Upper lobe of left lung (tissue), 6 donors: ENCODE data around the gene RAB11FIP3. TPM values are rescaled to one million over a fixed set of nuclear protein-coding genes. Genes with fewer than 3 reads are reported as not detected.

Experiments
- ATAC-seq, 2 donors: fragments of 200-7000 bp; cut with Tn5 transposase; one replicate each; pipeline ENCODE4 v1.9.1; 2022; ENCODE audit warnings: mild to moderate bottlenecking in 2 of 2, moderate library complexity in 2 of 2; ENCODE audit not compliant: low FRiP score in 2 of 2
- DNase-seq, 2 donors: peaks; one replicate each; pipeline ENCODE4 v3.0.0-alpha.2; 2019 to 2020
- H3K27ac ChIP-seq, 4 donors: fragments of 200-600 bp; sonication (generic); one replicate each; pipeline ENCODE4 v1.5.1; 2016 to 2019
- H3K27me3 ChIP-seq, 4 donors: fragments of 200-600 bp; sonication (generic); one replicate each; pipeline ENCODE4 v1.5.1; 2017 to 2019
- H3K36me3 ChIP-seq, 4 donors: fragments of 200-600 bp; sonication (generic); one replicate each; pipeline ENCODE4 v1.5.1; 2016 to 2019
- H3K4me1 ChIP-seq, 4 donors: fragments of 200-600 bp; sonication (generic); one replicate each; pipeline ENCODE4 v1.5.1; 2018 to 2019
- H3K4me3 ChIP-seq, 4 donors: fragments of 200-600 bp; sonication (generic); one replicate each; pipeline ENCODE4 v1.5.1; 2017 to 2019; ENCODE audit warnings: mild to moderate bottlenecking in 2 of 4, moderate library complexity in 1 of 4
- H3K9me3 ChIP-seq, 4 donors: fragments of 200-600 bp; sonication (generic); one replicate each; pipeline ENCODE4 v1.5.1; 2018 to 2019
- EP300 ChIP-seq, 4 donors: sonication (generic); formaldehyde crosslinking; IDR thresholded peaks; one replicate each; pipeline ENCODE4 v1.5.1; 2017; ENCODE audit warnings: antibody characterized with exemption in 4 of 4, control low read depth in 2 of 4
- POLR2A ChIP-seq, 4 donors: fragments of 450-650 bp; IDR thresholded peaks; one replicate each; pipeline ENCODE4 v1.5.1; 2016 to 2017; ENCODE audit warnings: antibody characterized with exemption in 4 of 4, mild to moderate bottlenecking in 2 of 4
- POLR2AphosphoS5 ChIP-seq, 2 donors: sonication (generic); formaldehyde crosslinking; IDR thresholded peaks; one replicate each; pipeline ENCODE4 v1.5.1; 2017; ENCODE audit warnings: antibody characterized with exemption in 2 of 2
- WGBS, 2 donors: methylation state at CpG; one replicate each; pipeline ENCODE4 v1.1.5; 2017 to 2018; 5-methylcytosine and 5-hydroxymethylcytosine counted together
- total RNA-seq, 6 donors: library from RNA; depleted of rRNA in 4 of 6; stranded (reverse); fragments of >200 nt in 4 of 6; gene quantifications; one replicate each; pipeline versions ENCODE4 v1.1.0 to v1.2.1, GENCODE V29; 2016 to 2021
- TF ChIP-seq, protein P1 (sequence below), 6 experiments: fragments of 450-650 bp in 4 of 6; fragments of 200-600 bp in 2 of 6; sonication (generic) in 2 of 6; IDR thresholded peaks; one replicate each; pipeline ENCODE4 v1.5.1; 2016 to 2019; ENCODE audit warnings: antibody characterized with exemption in 6 of 6
- donor health status: DM: no; HTN: no; CAD: no; lungs with moderate emphysema.
- donor health status: DM: no; HTN: yes; CAD: no; lungs with severe emphysema.

Gene RAB11FIP3
- total RNA-seq, 6 donors from 2014 or later: 38.9 to 95.3 (median 43.8) TPM

DNA sequence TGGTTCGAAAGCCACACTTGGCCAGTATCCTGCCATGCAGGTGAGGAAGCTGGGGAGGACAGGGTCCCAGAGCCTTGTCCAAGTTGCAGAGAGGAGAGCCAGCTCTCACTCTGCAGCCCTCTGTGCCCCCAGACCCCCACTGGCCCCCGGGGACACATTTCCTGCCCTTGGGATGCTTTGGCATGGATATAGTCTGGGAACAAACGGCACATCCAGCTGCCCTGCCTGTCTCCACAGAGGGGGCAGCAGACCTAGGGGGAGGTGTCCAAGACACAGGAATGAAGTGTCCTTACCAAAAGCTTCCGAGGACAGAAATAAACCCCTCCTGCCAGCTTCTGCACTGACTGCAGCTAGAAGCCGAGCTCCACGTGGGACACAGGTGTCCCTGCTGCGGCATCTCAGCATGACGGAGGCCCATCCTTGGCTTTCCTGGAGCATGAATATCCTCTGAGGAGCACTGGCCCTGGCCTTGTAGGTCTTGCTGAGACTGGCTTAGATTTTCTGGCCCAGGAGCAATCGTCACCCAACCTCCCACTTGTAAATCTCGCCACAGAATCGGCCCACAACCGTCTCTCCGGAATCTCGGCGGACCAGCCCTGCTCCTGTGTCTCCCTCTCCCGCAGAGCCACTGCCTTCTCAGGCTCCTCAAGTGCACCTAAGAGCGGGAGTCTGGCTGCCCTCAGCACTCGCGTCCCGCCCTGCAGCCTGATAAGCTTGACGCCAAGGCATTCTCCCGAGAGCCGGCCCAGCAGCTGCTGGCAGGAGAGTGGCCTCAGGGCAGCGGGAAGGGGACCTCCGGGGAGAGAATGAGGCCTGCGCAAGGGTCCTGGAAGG is 100.9 kb downstream of the RAB11FIP3 start:
- peaks cover 0 to 2% (median 0%) of the 10 kb centered on the region in 4 donors for H3K36me3 ChIP-seq
- TF ChIP-seq, protein P1, sequence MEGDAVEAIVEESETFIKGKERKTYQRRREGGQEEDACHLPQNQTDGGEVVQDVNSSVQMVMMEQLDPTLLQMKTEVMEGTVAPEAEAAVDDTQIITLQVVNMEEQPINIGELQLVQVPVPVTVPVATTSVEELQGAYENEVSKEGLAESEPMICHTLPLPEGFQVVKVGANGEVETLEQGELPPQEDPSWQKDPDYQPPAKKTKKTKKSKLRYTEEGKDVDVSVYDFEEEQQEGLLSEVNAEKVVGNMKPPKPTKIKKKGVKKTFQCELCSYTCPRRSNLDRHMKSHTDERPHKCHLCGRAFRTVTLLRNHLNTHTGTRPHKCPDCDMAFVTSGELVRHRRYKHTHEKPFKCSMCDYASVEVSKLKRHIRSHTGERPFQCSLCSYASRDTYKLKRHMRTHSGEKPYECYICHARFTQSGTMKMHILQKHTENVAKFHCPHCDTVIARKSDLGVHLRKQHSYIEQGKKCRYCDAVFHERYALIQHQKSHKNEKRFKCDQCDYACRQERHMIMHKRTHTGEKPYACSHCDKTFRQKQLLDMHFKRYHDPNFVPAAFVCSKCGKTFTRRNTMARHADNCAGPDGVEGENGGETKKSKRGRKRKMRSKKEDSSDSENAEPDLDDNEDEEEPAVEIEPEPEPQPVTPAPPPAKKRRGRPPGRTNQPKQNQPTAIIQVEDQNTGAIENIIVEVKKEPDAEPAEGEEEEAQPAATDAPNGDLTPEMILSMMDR (IDR thresholded peaks at IDR 0.05): no peak
- no peak for TF ChIP-seq EP300 (IDR thresholded peaks at IDR 0.05)
- no peak for TF ChIP-seq POLR2AphosphoS5 (IDR thresholded peaks at IDR 0.05)
- no peak for TF ChIP-seq POLR2A (IDR thresholded peaks at IDR 0.05)
- ATAC-seq (peak; percentile 12 to 17), DNase-seq (peak in 1 of 2 donors; percentile 46)
- H3K4me1 ChIP-seq: peaks cover 29 to 62% (median 39%) of the 10 kb centered on the region in 4 donors
- peak overlapping the region; percentile 65 to 91 (median 78) for H3K4me3 ChIP-seq
- peak overlapping the region; percentile 96 to 99 (median 98) for H3K27ac ChIP-seq
- H3K9me3 ChIP-seq: no peaks in the 10 kb centered on the region
- 8 to 18% methylated on average over 4 to 26 of the region's 26 CpGs for WGBS, 2 donors
- H3K27me3 ChIP-seq: no peaks in the 10 kb centered on the region

DNA sequence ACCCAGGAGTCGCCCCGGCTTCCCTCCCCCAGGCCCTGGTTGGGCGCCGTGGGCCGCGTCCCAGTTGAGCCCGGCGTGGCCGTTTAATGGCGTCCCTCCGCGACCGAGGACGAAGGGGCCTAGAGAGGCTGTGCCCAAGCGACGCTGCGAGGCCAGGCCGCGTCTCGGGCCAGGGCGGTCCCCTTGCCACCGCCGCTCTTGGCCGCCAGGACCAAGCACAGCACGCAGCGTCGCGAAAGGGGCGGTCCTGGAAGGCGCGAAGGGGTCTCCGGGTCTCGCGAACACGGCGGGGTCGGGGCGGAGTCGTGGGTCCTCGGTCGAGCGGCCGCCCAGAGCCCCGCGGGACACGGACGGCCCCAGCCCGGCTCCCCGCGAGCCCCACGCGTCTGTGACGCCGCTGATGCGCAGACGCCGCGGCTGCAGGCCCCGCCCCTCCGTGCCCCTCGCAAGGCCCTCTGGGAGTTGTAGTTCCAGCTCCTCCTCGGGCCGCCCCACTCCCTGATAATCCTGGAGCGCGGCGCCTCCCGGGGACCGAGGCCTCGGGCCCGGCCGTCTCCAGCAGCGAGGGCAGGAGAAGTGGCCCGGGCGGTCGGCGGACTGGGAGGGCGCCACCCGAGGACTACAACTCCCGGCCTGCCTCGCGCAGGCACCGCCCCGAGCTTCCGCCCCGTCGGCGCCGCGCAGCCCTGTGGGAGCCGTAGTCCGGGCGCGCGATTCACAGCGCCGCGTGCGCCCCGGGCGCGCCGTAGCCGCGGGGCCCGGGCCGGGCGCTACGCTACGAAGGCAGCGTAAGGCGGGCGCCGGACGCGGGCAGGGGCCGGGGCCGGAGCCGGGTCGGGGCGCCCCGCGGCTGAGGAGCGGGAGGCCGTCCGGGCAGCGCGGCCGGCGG is 101.8 kb downstream of the RAB11FIP3 start, which contains the start of gene CAPN15:
TSS of gene CAPN15 (plus strand) at position 698 of the 889 bp plus-strand sequence. CDS start 19,127 bp downstream, outside the sequence.
- peak within 1 kb of the TSS; percentile 65 to 91 (median 78) for H3K4me3 ChIP-seq
- H3K9me3 ChIP-seq: no peaks in the 10 kb centered on the region
- peak within 1 kb of the TSS; percentile 96 to 99 (median 98) for H3K27ac ChIP-seq
- H3K27me3 ChIP-seq: no peaks in the 10 kb centered on the region
- peak; percentile 88 to 95 for ATAC-seq
- WGBS, 2 donors: 0 to 1% methylated on average over 38 to 42 of the region's 129 CpGs
- peaks cover 0 to 2% (median 0%) of the 10 kb centered on the region in 4 donors for H3K36me3 ChIP-seq
- H3K4me1 ChIP-seq: peaks cover 29 to 59% (median 39%) of the 10 kb centered on the region in 4 donors
- DNase-seq: peak; percentile 84 to 98
- TF ChIP-seq EP300 (IDR thresholded peaks at IDR 0.05): no peak
- TF ChIP-seq POLR2AphosphoS5 (IDR thresholded peaks at IDR 0.05): peak; percentile 41 to 61
- TF ChIP-seq, protein P1 (IDR thresholded peaks at IDR 0.05): peak in 5 of 6 experiments; percentile 38 to 89 (median 76)
- TF ChIP-seq POLR2A (IDR thresholded peaks at IDR 0.05): peak in 2 of 4 donors; percentile 71 to 92

DNA sequence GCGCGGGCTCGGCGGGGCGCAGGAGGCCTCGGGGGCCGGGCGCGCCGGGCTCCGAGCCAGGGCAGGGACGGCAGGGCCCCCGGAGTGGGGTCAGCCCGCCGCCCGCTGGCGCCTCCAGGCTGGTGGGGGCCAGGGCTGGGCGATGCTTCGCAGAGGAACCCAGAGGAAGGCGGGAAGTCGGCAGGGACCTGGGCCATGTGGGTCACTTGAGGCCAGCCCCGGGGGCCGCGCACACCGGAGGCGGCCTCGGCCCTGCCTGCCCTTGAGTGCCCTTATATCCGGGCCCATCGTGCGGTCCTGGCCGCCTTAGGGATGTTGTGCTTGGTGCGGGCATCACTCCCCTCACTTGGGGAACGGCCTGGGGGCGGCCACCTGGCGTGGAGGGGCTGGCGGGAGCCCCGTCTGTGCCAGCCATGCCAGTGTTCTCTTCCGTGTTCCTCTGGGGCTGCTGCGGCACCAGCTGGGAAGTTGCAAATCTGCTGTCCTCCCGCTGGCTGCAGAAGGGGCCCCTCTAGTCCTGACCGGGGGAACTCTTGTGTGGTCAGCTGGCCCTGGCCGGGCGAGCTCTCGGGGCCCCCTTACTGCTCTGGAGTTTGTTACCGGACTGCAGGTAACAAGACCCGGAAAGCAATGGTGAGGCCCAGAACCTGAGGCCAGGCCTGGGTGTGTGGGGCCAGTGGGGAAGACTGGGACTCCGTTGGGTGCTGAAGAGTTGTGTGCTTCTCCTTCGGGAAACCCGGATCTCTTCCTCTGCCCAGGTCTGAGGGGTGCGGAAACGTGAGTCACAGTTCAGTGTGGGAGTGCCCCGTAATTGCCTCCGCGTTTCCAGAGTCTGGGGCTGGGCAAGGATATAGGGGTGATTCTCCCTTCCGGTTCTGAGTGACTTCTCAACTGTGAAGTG is 102.9 kb downstream of the RAB11FIP3 start:
- peak overlapping the region; percentile 75 to 98 (median 83) for H3K27ac ChIP-seq
- H3K4me3 ChIP-seq: peak overlapping the region; percentile 59 to 91 (median 78)
- H3K27me3 ChIP-seq: no peaks in the 10 kb centered on the region
- ATAC-seq (peak; percentile 1 to 34), DNase-seq (peak; percentile 63 to 89)
- H3K9me3 ChIP-seq: no peaks in the 10 kb centered on the region
- WGBS, 2 donors: 2 to 4% methylated on average over 10 to 31 of the region's 55 CpGs
- H3K4me1 ChIP-seq: peaks cover 29 to 59% (median 39%) of the 10 kb centered on the region in 4 donors
- TF ChIP-seq POLR2A (IDR thresholded peaks at IDR 0.05) (peak in 2 of 4 donors; percentile 32 to 38), POLR2AphosphoS5 (IDR thresholded peaks at IDR 0.05) (peak in 1 of 2 donors; percentile 18)
- TF ChIP-seq, protein P1 (IDR thresholded peaks at IDR 0.05): no peak
- peaks cover 0 to 2% (median 0%) of the 10 kb centered on the region in 4 donors for H3K36me3 ChIP-seq
